22Rv1 (cell line): ENCODE measurements around the gene BPIFB4.

Experiments used
- H3K27ac ChIP-seq: fragments of 450-650 bp; 2 replicates; pipeline ENCODE4 v1.5.1; 2017
- ZFX ChIP-seq: fragments of 450-650 bp; IDR thresholded peaks from 2 replicates; pipeline ENCODE4 v1.6.1; 2017; ENCODE audit warnings: antibody characterized with exemption, borderline replicate concordance
- TF ChIP-seq, protein P1 (sequence below): fragments of 450-650 bp; IDR thresholded peaks from 2 replicates; pipeline ENCODE4 v1.5.1; 2017; ENCODE audit warnings: mild to moderate bottlenecking

The BPIFB4 gene

GRCh38 chr20:33068251-33068939 is 11.0 kb upstream of the BPIFB4 start:
- no peak for TF ChIP-seq ZFX
- TF ChIP-seq, protein P1, sequence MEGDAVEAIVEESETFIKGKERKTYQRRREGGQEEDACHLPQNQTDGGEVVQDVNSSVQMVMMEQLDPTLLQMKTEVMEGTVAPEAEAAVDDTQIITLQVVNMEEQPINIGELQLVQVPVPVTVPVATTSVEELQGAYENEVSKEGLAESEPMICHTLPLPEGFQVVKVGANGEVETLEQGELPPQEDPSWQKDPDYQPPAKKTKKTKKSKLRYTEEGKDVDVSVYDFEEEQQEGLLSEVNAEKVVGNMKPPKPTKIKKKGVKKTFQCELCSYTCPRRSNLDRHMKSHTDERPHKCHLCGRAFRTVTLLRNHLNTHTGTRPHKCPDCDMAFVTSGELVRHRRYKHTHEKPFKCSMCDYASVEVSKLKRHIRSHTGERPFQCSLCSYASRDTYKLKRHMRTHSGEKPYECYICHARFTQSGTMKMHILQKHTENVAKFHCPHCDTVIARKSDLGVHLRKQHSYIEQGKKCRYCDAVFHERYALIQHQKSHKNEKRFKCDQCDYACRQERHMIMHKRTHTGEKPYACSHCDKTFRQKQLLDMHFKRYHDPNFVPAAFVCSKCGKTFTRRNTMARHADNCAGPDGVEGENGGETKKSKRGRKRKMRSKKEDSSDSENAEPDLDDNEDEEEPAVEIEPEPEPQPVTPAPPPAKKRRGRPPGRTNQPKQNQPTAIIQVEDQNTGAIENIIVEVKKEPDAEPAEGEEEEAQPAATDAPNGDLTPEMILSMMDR = no peak

DNA sequence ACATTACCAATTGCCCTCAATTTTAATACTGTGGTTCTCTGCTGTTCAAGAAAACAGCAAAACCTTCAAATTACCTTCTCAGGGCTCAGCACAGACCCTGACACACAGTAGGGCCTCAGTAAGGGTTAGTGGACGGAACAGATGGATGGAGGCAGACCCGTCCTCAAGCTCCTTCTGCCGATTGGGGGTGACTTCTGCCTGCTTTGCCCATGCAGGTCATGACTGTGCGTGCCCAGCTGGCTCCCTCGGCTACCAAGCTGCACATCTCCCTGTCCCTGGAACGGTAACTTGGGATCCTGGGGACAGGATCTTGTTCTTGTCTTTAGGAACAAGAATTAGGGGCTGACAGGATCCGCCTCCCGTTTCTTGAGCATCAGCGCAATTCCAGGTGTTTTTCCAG is 9.8 kb upstream of the BPIFB4 start:
- no peak overlapping the region for H3K27ac ChIP-seq

More at GRCh38 chr20:33068251-33068939, 11.0 kb upstream of the BPIFB4 start:
- H3K27ac ChIP-seq = no peak overlapping the region

DNA sequence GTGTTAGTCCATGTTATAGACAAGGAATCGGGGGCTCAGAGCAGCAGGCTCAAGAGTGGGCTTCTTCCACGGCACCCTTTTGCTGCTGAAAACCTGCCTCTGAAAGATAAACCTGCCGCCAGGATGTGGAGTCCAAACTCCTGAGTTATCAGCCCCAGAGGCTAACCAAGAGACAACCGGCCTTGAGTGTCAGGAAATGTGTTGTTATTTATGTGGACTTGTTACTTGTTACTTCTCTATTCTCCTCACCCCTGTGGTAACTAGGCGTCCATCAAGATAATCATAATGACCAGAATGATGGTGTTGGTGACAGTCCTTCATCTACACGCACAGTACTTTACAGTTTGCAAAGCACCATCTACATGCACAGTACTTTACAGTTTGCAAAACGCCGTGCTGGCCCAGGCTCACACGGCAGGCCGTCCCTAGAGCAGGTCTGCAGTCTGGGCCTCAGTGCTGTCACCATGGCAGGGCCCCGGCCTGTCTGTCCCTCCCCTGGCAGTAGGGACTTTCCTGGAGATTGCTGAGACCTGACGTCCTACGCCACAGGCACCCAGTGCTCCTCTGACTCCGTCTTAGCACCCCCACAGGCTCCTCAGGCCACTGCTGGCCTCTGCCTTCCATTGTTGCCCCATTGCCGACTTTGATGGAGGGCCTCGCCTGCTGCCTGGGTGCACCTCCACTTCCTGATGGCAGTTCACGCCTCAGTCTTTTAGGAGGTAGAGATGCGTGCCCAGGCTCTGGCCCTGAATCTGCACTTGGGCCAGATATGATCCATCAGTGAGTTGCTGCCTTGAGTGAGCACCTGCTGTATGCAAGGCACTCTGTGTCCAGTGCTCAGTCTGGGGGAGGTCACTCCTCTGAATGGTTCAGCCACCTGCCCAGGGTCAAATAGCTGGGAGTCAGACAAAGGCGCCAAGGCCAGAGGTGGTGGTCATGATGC is 9.1 kb upstream of the BPIFB4 start:
- no peak overlapping the region for H3K27ac ChIP-seq
- TF ChIP-seq, protein P1 = no peak
- TF ChIP-seq ZFX = no peak

More for the DNA sequence above, 9.8 kb upstream of the BPIFB4 start:
- no peak for TF ChIP-seq ZFX
- TF ChIP-seq, protein P1 = no peak

DNA sequence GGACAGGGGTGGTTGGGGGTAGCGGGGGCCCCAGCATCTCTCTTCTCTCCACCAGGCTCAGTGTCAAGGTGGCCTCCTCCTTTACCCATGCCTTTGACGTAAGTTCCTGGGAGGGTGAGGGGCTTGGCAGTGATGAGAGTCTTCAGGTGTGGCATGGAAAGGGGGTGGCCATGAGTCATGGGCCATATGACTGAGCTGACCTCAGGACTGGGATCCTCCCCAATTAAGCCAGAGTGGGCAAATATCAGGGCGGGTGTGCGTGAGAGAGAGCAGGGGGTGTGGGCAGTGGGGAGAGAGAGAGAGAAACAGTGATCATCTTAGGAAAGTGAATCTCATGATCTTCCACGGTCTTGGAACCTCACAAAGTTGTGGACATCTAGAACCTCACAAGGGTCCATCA is 8.2 kb upstream of the BPIFB4 start:
- no peak for TF ChIP-seq ZFX
- TF ChIP-seq, protein P1 = no peak
- H3K27ac ChIP-seq = no peak overlapping the region

GRCh38 chr20:33072362-33072761 is 7.1 kb upstream of the BPIFB4 start:
- TF ChIP-seq, protein P1 = no peak
- no peak for TF ChIP-seq ZFX

DNA sequence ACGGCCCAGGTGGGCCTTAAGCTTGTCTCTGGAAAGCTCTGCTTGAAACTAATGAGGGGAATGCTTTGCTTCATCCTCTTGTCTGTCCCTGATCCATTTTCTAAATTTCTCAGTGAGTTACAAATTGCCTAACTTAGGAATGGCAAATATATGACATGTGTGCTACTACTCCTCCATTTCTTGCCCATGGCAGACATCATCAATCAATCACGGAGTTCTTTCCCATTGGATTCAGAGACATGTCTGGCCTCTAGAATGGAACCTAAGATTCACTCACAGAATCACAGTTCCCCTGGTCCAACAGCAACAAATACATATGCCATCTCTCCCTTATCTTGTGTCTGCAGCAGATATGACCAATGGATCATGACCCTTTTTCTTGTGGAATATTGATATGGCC is 6.6 kb upstream of the BPIFB4 start:
- H3K27ac ChIP-seq = no peak overlapping the region
- TF ChIP-seq ZFX = no peak
- TF ChIP-seq, protein P1 = no peak

More at GRCh38 chr20:33072362-33072761, 7.1 kb upstream of the BPIFB4 start:
- no peak overlapping the region for H3K27ac ChIP-seq
